Ramos (cell line): Measurements from ENCODE around the gene SLC5A11.
"Not testable (repeated sequence)": the region's sequence is repeated elsewhere in the genome, so short reads cannot be mapped to it uniquely, and the experiment has no call there.

ENCODE experiments used
- in situ Hi-C: fragments of 300-500 bp; cut with MboI; formaldehyde crosslinking; loops from one replicate; pipeline ENCODE4 v1.14.3; 2022; ENCODE audit warnings: low sequenced_read_pairs; ENCODE audit not compliant: unreplicated experiment

Gene SLC5A11

GRCh38 chr16:24855678-24856077, 9.9 kb downstream of the SLC5A11 start:
- in situ Hi-C loops: no loop called here

- in situ Hi-C loops: not testable (repeated sequence)
Measured at GRCh38 chr16:24856871-24857270, 11.1 kb downstream of the SLC5A11 start.

- in situ Hi-C loops: no loop called here
Measured at GRCh38 chr16:24858219-24859041, 12.7 kb downstream of the SLC5A11 start.

GRCh38 chr16:24861461-24861860, 15.7 kb downstream of the SLC5A11 start:
- in situ Hi-C loops: no loop called here

- in situ Hi-C loops: no loop called here
Measured at GRCh38 chr16:24863582-24864437, 18.0 kb downstream of the SLC5A11 start.

- in situ Hi-C loops: no loop called here
Measured at GRCh38 chr16:24869033-24869432, 23.3 kb downstream of the SLC5A11 start.

- in situ Hi-C loops: no loop called here
Measured at GRCh38 chr16:24871891-24872290, 26.1 kb downstream of the SLC5A11 start.

GRCh38 chr16:24873028-24873427, 27.3 kb downstream of the SLC5A11 start:
- in situ Hi-C loops: no loop called here

GRCh38 chr16:24875466-24875865, 29.7 kb downstream of the SLC5A11 start:
- in situ Hi-C loops: no loop called here

GRCh38 chr16:24876231-24876630, 30.5 kb downstream of the SLC5A11 start:
- in situ Hi-C loops: no loop called here

GRCh38 chr16:24879684-24880083, 33.9 kb downstream of the SLC5A11 start:
- in situ Hi-C loops: no loop called here

GRCh38 chr16:24883714-24884151, 38.0 kb downstream of the SLC5A11 start:
- in situ Hi-C loops: no loop called here

- in situ Hi-C loops: no loop called here
Measured at GRCh38 chr16:24887472-24887871, 41.7 kb downstream of the SLC5A11 start.

GRCh38 chr16:24890746-24891145, 45.0 kb downstream of the SLC5A11 start:
- in situ Hi-C loops: no loop called here

- in situ Hi-C loops: no loop called here
Measured at GRCh38 chr16:24896439-24896838, 50.7 kb downstream of the SLC5A11 start.

GRCh38 chr16:24897522-24897921, 51.8 kb downstream of the SLC5A11 start:
- in situ Hi-C loops: not testable (repeated sequence)

GRCh38 chr16:24900230-24900629, 54.5 kb downstream of the SLC5A11 start:
- in situ Hi-C loops: no loop called here

GRCh38 chr16:24906199-24906808, 60.5 kb downstream of the SLC5A11 start:
- in situ Hi-C loops: no loop called here

- in situ Hi-C loops: no loop called here
Measured at GRCh38 chr16:24906901-24907300, 61.1 kb downstream of the SLC5A11 start.

- in situ Hi-C loops: no loop called here
Measured at GRCh38 chr16:24908716-24909115, 63.0 kb downstream of the SLC5A11 start.

GRCh38 chr16:24909856-24910255, 64.1 kb downstream of the SLC5A11 start:
- in situ Hi-C loops: no loop called here
